ENCODE measurements around the gene UBC. TPM values are rescaled to one million over a fixed set of nuclear protein-coding genes. Genes with fewer than 3 reads are reported as not detected.

Gene UBC
- total RNA-seq, 2 experiments from 2014 or later, result 963 to 1,010 TPM

- no peak for TF ChIP-seq CTCF (IDR thresholded peaks at IDR 0.05)
Observed at GRCh38 chr12:124871297-124871696, 43.2 kb downstream of the UBC start.

GRCh38 chr12:124870515-124870914 is 43.9 kb downstream of the UBC start:
- POLR2A ChIA-PET, result interaction anchor here (0.7 kb wide), 1 partner anchor 75 kb away, joined by 3 read pairs; no protein-coding TSS in a partner anchor

More at GRCh38 chr12:124871297-124871696, 43.2 kb downstream of the UBC start:
- ATAC-seq (no peak), DNase-seq (no peak)
- Mint-ChIP-seq H3K27me3 (peaks cover 8% of the 10 kb centered on the region), H3K9me3 (no peaks in the 10 kb centered on the region), H3K27ac (no peak overlapping the region), H3K4me1 (ENCODE audit: low read depth) (peaks cover 7% of the 10 kb centered on the region), H3K36me3 (ENCODE audit: low read depth) (no peaks in the 10 kb centered on the region), H3K4me3 (no peak overlapping the region)
- POLR2A ChIA-PET, result no interaction called here
- CTCF ChIA-PET, result interaction anchor here (1.1 kb wide), 1 partner anchor 35 kb away, joined by 4 read pairs; no protein-coding TSS in a partner anchor
- intact Hi-C loops (cut with micrococcal nuclease), result no loop called here

GRCh38 chr12:124869059-124869665 is 45.3 kb downstream of the UBC start:
- CTCF ChIA-PET, result interaction anchor here (0.7 to 2.5 kb wide), 3 partner anchors 37 to 782 kb away, joined by 3 to 9 read pairs (median 3); no protein-coding TSS in a partner anchor
- H3K4me3 Mint-ChIP-seq, result no peak overlapping the region
- no peaks in the 10 kb centered on the region for H3K9me3 Mint-ChIP-seq
- peaks cover 8% of the 10 kb centered on the region for H3K27me3 Mint-ChIP-seq
- H3K4me1 Mint-ChIP-seq (ENCODE audit: low read depth), result peaks cover 11% of the 10 kb centered on the region
- ATAC-seq (peak; percentile 51), DNase-seq (no peak)
- H3K36me3 Mint-ChIP-seq (ENCODE audit: low read depth), result no peaks in the 10 kb centered on the region
- H3K27ac Mint-ChIP-seq, result no peak overlapping the region
- POLR2A ChIA-PET, result no interaction called here
- intact Hi-C loops (cut with micrococcal nuclease), result no loop called here
- no peak for TF ChIP-seq CTCF (IDR thresholded peaks at IDR 0.05)

More at GRCh38 chr12:124870515-124870914, 43.9 kb downstream of the UBC start:
- Mint-ChIP-seq H3K36me3 (ENCODE audit: low read depth) (no peaks in the 10 kb centered on the region), H3K27ac (no peak overlapping the region), H3K4me1 (ENCODE audit: low read depth) (peaks cover 7% of the 10 kb centered on the region), H3K27me3 (peaks cover 8% of the 10 kb centered on the region), H3K4me3 (no peak overlapping the region), H3K9me3 (no peaks in the 10 kb centered on the region)
- intact Hi-C loops (cut with micrococcal nuclease), result no loop called here
- CTCF ChIA-PET, result interaction anchor here (0.8 to 1.1 kb wide), 2 partner anchors 16 to 36 kb away, joined by 3 to 4 read pairs; no protein-coding TSS in a partner anchor
- no peak for TF ChIP-seq CTCF (IDR thresholded peaks at IDR 0.05)
- DNase-seq, result no peak
- ATAC-seq, result no peak

GRCh38 chr12:124868252-124869058 is 46.0 kb downstream of the UBC start:
- DNase-seq (no peak), ATAC-seq (no peak)
- peaks cover 8% of the 10 kb centered on the region for H3K27me3 Mint-ChIP-seq
- no peak overlapping the region for H3K27ac Mint-ChIP-seq
- intact Hi-C loops (cut with micrococcal nuclease), result no loop called here
- H3K36me3 Mint-ChIP-seq (ENCODE audit: low read depth), result no peaks in the 10 kb centered on the region
- no peak for TF ChIP-seq CTCF (IDR thresholded peaks at IDR 0.05)
- ChIA-PET CTCF (interaction anchor here (1.0 to 2.5 kb wide), 2 partner anchors 38 to 72 kb away, joined by 3 to 9 read pairs; no protein-coding TSS in a partner anchor), POLR2A (no interaction called here)
- H3K4me3 Mint-ChIP-seq, result no peak overlapping the region
- peaks cover 14% of the 10 kb centered on the region for H3K4me1 Mint-ChIP-seq (ENCODE audit: low read depth)
- H3K9me3 Mint-ChIP-seq, result no peaks in the 10 kb centered on the region
